ENCODE data around the gene ABCC3. TPM values are rescaled to one million over a fixed set of nuclear protein-coding genes. Genes with fewer than 3 reads are reported as not detected.

The ABCC3 gene
- total and polyA plus RNA-seq, 9 of the 15 experiments (the other 6 are each of a cell fraction or from before 2014, with no cell fraction given), result 0.03 to 1.6 (median 0.42) TPM; not detected in 5

GRCh38 chr17:50607522-50608175 is 27.0 kb upstream of the ABCC3 start:
- no peaks in the 10 kb centered on the region for H3K79me2 ChIP-seq (ENCODE audit: control insufficient read depth, insufficient read depth, low read length)
- DNase-seq (ENCODE audit: extremely low read depth in 1 of 4, low spot score in 3 of 4) (no peak), FAIRE-seq (no peak), ATAC-seq (no peak)
- POLR2A ChIA-PET, result interaction anchor here (1.2 to 1.3 kb wide), 2 partner anchors 8 to 9 kb away, joined by 3 to 4 read pairs; no protein-coding TSS in a partner anchor
- no peak overlapping the region for H3K4me3 ChIP-seq
- no peak overlapping the region for H2AFZ ChIP-seq (ENCODE audit: low read depth, low read length)
- peaks cover 49 to 93% of the 10 kb centered on the region in 2 experiments for H3K27me3 ChIP-seq (ENCODE audit: control insufficient read depth in 2 of 2, insufficient read depth in 2 of 2, low read length in 2 of 2)
- intact Hi-C loops (cut with micrococcal nuclease), result no loop called here
- H3K27ac ChIP-seq (ENCODE audit: extremely low read depth, low read depth, low read length), result no peak overlapping the region
- H3K4me1 ChIP-seq (replicated peaks in 1 of 2; ENCODE audit: control insufficient read depth in 2 of 2, insufficient read depth in 2 of 2, low read length in 2 of 2), result peaks cover 4 to 31% of the 10 kb centered on the region in 2 experiments; a peak in 3 of 5 replicates
- BruUV-seq (replicated peaks), result no TSS peak
- no peaks in the 10 kb centered on the region for H3K36me3 ChIP-seq (ENCODE audit: control insufficient read depth, insufficient read depth, low read length)
- peaks cover 9% of the 10 kb centered on the region; the same call in 1 of the 2 replicates for H4K20me1 ChIP-seq (replicated peaks; ENCODE audit: control insufficient read depth, insufficient read depth, low read length)
- no peak overlapping the region for H3K4me2 ChIP-seq (ENCODE audit: insufficient read depth, low read length)
- H3K9me1 ChIP-seq (ENCODE audit: control insufficient read depth, insufficient read depth, low read length), result no peaks in the 10 kb centered on the region
- H3K9me3 ChIP-seq (replicated peaks; ENCODE audit: control insufficient read depth, insufficient read depth, low read depth, low read length), result no peaks in the 10 kb centered on the region
- in situ Hi-C loops (cut with MboI), result no loop called here
- CTCF ChIA-PET (ENCODE audit: low intra/inter-chr PET ratio), result no interaction called here
- WGBS (ENCODE audit: insufficient coverage, low coverage, missing lambda C conversion rate), result 2% methylated on average over 17 of the region's 19 CpGs
- no peak overlapping the region for H3K9ac ChIP-seq (ENCODE audit: insufficient read depth in 1 of 2, low read depth in 2 of 2, low read length in 2 of 2)
- TF ChIP-seq U2AF2 (optimal IDR thresholded peaks at IDR 0.05; ENCODE audit: low read depth, low read length), result no peak
- TF ChIP-seq CHD7 (IDR thresholded peaks at IDR 0.05; ENCODE audit: low read depth, low read length), result no peak
- no peak for TF ChIP-seq ZNF184 (CRISPR knock-in tag; IDR thresholded peaks at IDR 0.05)
- no peak for TF ChIP-seq SIRT6 (IDR thresholded peaks at IDR 0.05; ENCODE audit: low read depth, low read length)
- no peak for TF ChIP-seq SRF (CRISPR knock-in tag; IDR thresholded peaks at IDR 0.05)
- no peak for TF ChIP-seq ESRRB (CRISPR knock-in tag; IDR thresholded peaks at IDR 0.05; ENCODE audit: borderline replicate concordance)
- TF ChIP-seq PHB2 (IDR thresholded peaks at IDR 0.05; ENCODE audit: low read depth), result no peak
- no peak for TF ChIP-seq MCM5 (IDR thresholded peaks at IDR 0.05; ENCODE audit: low read depth)
- no peak for TF ChIP-seq HEY1 (CRISPR knock-in tag; IDR thresholded peaks at IDR 0.05; ENCODE audit: borderline replicate concordance)
- TF ChIP-seq ZNF197 (CRISPR knock-in tag; IDR thresholded peaks at IDR 0.05; ENCODE audit: low read depth), result no peak
